Fibroblast of skin of right biceps (primary cell): ENCODE results near the gene DIAPH1.
A peak's percentile ranks its signal among the peaks of the same experiment; 100 is the strongest.

ENCODE experiments used
- DNase-seq: peaks from one replicate; pipeline ENCODE4 v3.0.0-alpha.2; 2013

DIAPH1 gene

DNA sequence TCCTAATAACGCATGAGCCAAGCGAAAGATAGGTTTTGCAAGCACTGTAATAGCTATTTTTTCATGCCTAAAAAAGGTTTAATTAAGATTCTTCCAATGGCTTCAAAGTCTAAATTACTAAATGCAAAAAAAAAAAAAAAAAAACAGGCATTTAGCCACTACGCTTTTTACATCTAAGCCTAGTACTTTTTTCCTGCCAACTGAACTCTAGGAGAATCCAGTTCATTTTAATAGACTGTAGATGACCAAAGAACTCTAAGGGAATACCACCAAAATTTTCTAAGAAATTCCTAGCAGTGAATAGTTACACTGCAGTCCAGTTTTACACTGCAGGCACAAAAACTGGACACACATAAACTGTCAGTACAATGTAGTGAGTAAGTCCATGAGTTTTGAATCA lies 9.8 kb downstream of the DIAPH1 start:
- no peak for DNase-seq

DNA sequence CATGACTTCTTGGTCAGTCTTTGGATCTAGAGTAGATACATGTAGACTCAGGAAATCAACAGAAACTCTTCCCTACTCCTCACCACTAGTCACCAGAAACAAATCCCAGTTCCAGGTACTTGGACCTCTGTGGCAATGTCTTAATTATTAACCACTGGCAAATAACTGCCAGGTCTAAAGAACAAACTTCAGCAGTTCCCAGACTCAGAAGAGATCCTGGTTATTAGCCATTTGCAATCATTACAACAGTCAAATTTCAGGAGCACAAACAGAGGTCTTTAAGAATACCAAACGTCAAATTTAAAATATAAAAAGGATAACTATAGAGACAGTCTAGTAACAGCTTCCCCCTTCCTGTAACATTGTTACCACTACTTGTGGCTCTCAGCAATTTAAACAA lies 10.2 kb downstream of the DIAPH1 start:
- no peak for DNase-seq

DNA sequence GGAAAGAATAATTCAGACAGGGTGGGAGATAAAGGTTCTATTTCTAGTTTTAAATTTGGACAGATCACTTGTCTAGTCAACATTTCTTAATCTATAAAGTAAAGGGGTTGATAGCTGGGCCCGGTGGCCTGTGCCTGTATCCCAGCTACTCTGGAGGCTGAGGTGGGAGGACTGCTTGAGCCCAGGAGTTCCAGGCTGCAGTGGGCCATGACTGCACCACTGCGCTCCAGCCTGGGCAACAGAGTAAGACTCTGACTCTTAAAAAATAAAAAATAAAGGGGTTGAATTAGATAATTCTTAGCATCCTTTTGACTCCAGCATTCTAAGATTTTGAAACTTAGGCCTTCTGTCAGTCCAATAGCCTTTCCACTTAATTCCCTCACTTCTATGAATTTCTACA lies 10.8 kb downstream of the DIAPH1 start:
- no peak for DNase-seq

DNA sequence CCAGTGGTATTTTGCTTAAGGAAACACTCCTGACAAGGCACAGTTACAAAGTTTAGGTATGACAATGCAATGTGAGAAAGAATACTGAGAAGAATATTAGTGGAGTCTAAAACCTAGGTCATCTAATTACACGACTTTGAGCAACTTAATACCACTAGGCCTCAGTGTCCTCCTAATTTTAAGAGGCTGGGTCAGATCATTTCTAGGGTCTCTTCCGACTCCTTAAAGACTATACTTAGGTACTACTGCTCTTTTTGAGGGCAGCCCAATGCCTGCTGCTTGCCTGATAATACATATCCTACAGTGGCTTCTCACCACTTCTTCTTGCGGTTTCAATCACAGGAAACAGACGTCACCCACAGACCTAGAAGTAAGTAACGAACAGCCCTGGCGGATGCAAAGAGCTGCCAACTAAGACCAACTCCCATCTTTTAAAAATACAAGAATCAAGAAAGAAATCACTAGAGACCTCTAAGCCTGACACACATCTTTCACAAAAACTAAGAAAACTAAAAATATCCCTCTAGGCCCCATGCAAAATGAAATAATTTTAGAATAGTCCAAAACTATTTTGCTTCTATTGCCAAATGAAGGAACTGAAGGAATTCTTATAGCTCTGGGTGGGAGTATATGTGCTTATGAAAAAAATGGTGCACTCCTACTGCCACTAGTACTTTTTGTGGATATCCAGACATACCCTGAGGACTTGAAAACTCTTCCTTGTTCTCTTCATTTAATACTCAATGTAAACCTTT lies 13.1 kb downstream of the DIAPH1 start:
- DNase-seq = peak; percentile 49

DNA sequence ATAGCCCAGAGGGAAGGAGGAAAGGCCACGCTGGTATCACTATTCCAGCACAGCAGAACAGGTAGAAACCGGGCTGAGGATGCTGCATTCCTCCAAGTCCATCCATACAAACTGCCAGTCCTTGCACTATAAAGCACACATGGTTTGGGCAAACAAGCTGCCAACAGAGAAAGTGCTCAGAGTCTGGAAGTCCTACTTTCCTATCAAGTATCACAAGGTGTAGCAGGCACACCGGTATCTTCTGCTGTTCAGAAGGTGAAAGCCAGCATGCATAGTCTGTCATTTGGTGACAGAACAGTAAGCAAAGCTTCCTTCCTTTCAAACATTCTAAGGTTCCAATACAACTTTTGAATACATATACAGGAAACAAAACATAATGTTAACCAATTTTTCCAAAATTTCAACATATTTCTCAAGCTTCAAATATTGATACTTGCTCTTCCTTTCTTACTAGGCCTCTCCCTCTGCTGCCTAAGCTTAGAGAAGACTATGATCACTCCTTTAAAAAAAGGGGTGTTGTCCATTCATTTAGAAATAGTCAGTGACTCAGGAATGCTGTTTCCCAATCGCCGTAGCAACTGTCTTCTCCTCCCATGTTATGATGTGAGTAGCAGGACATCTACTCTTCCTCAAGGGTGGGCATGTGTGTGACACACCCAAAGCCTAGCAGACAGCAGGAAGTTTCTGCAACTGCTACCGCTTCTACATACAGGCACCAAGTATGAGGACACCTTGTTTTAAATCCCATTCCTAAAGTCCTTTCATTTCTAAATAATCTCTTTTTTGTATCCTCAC lies 14.7 kb downstream of the DIAPH1 start:
- peak; percentile 94 for DNase-seq

DNA sequence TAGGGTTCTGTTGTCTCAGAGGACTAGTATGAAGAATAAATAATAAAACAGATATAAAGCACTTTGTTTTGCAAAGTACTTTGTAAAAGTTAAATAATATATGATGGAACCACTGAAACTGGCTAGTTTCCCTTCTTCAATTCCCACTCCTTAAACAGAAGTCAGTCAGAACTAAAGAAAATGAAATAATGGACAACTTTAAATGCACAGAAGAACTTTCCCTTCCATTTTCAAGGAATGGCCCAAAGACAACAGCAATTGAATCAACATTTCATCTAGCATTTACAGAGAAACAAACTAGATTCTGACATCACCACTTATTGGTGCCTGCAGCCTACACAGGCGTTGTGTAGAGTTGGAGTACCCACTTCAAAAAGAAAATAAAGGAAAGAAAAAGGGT lies 16.2 kb downstream of the DIAPH1 start:
- DNase-seq = no peak

DNA sequence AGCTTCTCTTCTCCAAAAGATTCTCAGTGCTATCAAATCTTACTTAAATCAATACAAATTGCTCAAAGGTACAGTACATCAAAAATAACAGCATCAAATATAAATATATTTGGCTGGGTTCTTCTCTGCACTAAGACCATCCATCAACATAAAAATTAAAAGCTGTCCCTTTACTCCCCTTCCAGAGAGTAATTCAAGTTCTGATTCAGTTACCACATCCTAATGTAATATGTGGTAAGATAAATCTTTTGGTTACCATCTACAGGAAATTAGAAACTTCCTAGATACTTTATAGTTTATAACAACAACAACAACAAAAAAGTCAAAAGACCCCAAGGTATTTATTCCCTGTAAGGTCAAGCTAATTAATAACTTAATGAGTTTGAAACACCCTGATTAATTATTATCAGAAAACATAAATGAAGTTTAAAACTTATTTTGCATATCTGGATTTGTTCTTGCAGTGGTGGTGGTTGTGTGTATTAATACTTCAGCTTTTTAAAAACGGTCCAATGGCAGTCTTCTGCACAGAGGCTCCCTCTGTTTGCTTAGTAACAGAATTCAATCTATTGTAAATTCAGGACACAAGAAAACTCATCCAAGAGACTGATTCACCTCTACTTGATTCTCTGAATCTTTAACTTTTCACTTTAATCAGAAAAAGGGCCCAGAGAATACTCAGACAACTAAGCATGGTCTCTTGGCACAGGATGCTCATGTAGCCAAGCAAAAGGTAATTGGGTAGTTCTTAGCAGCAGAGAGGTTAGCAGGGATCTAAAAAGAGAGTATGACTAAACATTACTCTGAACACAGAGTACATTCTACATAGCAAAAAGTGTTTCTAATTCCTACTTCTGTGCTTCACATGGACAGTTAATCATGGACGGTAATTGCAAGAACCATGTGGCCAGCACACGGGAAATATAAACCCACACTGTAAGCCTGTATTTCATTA lies 20.1 kb downstream of the DIAPH1 start:
- DNase-seq = peak; percentile 48

DNA sequence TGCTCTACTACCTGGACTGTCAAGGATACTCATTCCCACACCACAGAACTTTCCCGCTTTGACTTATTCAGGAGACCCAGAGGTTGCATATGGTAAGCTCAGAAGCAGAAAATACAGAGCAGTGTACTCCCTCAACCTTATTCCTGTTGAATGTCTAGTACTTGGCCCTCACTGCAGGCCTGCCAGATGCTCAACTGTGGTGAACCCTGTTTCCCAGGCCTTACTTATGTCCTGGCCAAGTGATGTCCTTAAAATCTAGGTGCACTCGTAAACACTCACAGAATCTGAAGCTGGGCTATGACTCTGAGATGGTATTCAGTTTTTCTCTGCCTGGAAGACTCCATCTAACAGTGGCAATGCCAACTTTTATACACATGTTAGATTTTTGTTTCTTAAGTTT lies 21.0 kb downstream of the DIAPH1 start:
- DNase-seq = no peak

DNA sequence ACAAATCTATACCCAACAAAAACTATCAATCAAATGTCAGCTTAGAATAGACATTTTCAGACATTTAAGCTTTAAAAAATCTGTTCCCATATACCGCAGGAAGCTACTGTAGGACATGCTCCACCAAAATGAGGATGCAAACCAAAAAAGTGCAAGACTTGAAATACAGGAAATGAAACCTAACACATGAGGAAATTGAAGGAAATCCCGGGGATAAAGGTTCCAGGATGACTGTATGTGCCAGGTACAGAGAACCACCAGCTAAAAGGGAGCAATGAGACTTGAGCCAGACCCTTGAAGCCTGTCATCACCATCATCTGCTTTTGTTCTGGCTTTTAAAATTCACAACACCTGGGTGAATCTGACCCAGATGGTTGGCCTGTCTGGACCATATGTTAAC lies 21.4 kb downstream of the DIAPH1 start:
- DNase-seq = no peak

DNA sequence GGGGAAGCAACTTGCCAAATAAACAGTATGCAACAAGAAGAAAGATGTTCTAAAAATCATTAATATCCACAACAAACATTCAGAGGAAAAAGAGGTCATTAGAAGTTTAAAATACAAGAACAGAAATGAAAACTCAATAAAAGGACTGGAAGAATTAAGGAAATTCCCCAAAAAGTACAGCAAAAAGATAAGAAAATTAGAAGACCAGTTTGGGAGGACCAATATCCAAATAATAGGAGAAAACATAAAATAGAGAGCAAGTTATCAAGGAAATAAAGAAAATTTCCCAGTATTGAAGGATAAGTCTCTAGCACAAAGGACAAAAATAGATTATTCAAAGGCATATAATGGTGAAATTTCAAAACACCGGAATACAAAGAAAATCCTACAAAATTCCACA lies 21.9 kb downstream of the DIAPH1 start:
- no peak for DNase-seq

DNA sequence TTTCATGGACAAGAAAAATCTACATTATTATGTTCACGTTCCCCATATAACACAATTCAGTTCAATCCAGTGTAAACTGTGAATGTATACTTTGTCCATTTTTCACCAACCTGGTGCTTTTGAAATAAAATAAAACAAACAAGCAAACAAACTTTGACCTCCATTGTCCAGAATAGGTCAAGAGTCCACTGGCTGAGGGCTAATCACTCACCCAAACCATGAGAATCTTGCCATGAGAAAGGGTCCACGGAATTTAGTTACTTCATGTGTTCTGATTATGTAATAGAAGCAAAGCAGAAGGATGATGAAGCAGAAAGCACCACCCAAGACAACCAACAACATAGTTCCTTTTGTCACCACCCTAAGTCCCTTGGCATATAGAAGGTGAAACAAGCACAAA lies 28.7 kb downstream of the DIAPH1 start:
- no peak for DNase-seq

DNA sequence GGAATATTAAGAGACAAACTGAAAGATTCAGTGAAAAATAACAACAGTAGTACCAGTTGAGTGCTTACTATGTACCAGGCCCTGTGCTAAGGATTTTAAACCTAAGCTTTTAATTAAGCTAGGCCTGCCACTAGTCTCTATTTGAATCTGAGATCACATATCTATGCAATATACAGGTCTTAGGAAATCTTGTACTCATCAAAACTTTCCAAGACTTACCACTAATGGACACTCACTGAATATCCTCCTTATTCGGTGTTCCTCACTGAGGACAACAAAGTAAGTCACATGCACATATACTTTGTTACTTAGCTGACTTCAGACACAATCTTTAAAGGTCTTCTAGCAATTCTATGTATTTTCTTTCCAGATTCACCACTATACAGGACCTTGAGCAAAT lies 32.6 kb downstream of the DIAPH1 start:
- DNase-seq = no peak

DNA sequence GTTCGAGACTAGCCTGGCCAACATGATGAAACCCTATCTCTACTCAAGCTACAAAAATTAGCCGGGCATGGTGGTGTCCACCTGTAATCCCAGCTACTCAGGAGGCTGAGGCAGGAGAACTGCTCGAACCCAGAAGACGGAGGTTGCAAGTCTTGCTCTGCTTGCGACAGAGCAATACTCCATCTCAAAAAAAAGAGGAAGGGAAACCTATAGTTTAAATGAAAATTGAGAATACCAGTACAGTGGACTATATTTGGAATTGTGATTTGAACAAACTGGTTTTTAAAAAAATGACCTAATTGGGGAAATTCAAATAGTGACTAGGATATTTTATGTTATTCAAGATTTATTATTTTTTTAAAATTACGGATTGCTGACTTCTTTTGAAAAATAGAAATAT lies 33.2 kb downstream of the DIAPH1 start:
- DNase-seq = no peak

DNA sequence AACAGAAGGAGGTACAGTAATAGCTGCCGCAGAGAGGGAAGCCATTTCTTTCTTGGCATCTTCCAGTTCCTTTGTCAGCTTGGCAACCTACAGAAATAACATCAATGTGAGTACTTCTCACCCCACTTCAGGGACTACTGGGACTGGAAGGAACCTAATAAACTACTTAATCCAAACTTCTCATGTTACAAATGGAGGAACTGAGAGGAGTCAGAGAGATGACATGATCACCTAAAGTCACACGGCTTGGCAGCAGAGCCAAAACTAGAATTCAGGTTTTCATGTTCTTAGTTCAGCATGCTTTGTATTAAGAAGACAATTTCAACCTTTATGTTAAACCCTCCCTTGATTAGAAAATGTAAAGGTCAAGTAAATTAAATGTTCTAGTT lies 44.7 kb downstream of the DIAPH1 start:
- DNase-seq = no peak

DNA sequence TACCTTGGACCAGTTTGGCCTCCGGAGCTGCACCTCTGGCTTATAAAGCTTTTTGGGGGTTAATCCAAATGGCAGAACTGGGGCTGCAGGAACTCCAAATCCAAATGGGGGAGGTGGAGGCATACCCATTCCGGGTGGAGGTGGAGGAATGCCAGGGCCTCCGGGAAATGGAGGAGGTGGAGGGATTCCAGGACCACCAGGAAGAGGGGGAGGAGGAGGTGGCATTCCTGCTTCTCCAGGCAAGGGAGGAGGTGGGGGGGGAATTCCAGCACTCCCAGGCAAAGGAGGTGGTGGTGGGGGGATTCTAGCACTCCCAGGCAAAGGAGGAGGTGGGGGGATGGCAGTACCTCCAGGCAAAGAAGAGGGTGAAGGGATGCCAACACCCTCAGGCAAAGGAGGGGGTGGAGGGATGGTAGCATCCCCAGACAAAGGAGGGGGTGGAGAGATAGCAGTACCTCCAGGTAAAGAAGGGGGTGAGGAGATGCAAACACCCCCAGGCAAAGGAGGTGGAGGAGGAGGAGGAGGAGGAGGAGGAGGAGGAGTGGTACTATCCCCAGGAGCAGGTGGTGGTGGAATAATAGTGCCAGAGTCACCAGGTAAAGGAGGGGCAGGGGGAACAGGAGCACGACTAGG lies 45.2 kb downstream of the DIAPH1 start:
- DNase-seq = no peak

DNA sequence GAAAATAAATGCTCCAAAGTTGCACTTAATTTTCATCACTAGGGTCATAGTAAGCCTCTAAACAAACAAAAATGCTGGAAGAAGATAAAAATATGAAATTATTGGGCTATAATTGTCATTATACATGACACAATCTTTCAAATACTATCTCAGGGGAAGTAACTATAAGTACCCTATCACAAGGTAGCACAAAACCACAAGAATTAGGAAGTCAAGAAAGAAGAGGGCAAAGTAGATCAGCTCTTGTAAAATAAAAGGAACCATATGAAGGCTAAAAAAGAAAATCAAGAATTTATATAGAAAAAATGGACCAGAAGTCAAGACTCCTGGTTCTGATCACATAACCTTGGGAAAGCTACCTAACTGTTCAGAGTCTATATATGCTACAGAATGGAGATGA lies 48.1 kb downstream of the DIAPH1 start:
- DNase-seq = no peak

DNA sequence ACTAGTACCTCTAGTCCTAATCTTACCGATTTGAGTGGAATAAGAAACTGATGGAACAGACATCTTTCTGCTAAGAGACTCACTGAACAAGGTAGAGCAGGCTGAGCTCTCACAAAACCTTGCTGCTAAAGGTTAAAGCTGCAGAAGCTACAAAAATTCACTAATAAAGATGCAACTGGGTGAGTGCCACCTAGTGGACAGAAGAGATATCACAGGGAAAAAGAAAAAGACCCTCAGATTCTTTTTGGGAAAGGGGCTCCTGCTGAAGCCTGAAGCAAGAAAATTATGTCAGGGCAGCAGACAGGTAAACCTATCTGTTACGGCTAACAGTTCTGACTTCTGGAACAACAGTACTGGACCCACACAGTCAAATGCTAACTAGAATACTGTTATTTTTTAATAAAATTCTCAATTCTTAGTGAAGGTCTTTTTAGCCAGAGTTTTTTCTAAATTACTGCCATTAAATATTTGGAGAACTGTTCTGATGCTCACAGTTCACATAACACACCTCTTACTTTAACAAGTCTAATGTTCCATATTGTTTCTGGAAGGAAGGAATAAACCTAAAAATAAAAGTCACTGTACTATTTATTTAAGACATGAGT lies 51.2 kb downstream of the DIAPH1 start:
- peak; percentile 8 for DNase-seq

DNA sequence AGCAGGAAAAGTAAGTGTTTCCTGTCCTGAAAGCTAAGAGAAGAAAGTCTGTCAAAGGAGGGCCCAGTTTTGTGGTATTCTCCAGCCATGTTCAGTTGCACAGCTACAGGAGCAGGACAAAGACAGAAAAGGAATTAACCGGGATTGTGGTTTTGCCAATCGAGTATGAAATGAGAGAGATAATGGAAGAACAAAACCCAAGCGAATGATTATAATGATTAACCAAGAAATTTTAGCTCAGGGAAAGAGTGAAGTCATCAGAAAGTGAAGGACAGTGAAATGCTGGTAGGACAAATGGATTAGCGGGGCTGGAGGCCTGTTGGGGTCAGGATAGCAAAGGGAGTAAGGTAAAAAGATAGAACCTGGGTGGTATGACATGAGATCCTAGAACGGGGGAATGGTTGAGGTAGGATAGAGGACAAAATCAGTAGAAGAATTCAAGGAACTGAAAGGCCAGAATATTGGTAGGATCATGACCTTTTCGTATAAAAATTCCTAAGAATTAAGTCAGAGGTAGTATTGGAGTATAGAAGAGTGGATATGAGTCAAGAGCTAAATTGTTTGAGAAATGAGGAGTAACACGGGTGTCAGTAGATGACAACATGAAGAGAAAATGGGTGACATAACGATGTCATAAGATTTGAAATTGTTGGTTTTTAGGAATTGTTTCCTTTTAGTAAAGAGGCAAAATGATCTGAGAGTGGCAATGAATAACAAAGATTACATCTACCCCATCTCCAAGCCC lies 52.8 kb downstream of the DIAPH1 start:
- DNase-seq = no peak

DNA sequence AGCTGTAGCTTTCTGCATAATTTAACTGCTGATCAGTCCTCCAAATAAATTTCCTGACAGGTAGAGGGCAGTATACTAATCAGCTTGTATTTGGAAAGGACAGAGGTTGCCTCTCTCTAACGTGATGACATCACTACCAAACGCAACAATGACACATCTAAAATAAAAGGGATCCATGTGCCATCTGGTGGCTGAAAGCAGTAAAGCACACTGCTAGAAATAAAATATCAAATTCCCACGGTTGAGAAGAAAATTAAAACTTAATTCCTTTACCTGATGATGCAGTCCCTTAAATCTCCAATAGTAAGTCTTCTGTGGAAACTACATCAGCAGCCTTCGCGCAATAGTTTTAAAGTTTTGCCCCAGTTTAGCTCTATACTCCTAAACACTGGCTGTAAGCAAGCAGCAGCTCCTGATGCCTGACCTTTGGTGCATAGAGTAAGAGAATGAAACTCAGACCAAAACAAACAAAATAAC lies 54.5 kb downstream of the DIAPH1 start:
- DNase-seq = peak; percentile 96

DNA sequence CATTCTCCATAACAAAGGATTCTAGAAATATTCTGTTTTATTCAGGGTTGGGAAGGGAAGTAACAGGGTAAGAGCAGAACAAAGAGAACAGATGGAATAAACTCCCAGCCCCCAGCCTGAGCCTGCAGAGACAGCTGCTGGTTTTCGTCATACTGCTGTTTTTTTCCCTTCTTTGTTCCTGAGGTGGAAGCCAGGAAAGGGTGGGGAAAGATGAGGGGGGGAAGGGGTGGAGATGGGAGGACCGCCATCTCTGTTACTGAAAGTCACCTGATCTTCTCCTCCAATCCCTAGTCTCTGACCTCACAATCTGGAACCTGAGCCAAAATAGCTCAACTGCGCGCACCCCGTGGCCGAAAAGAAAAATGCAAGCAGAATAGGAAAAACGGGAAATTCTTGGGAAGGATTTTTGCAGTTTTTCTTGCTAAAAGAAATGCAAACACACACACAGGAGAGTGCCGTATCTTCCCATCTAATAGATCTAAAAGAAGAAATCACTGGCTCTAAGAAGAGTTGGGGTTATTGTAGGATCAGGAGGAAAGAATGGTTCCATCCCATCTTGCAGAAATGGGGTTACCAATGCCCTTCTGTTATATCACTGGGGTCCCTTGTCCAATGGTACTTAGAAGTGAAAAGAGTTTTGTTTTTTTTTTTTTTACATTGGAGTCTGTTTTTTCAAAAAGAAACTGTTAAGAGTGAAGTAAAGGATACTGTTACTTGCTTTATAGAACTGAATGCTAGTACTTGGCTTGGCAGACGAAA lies 57.9 kb downstream of the DIAPH1 start:
- peak; percentile 98 for DNase-seq

DNA sequence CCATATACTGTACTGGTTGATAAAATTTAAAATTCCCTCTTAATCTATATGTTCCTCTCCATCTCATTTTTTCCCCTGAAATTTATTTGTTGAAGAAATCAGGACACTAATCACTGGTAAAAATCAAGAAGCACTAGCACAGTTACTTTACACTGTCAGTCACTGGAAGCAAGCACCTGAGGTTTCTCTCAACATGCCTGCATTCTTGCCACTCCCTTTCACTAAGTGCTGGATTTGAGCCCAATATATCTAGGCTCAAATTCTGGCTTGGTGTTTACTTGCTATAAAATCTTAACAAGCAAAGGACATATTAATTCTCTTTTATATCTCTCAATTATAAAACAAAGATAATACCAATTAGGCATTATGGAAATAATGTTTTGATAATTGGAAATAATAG lies 58.6 kb downstream of the DIAPH1 start:
- DNase-seq = peak; percentile 7
